Activated T-helper 17 cell treated with anti-CD3 and anti-CD28 coated beads, Interleukin-2, amount 50 U/mL, for 72 hours (primary cell): ENCODE results near the gene HYAL2. TPM values are rescaled to one million over a fixed set of nuclear protein-coding genes. Genes with fewer than 3 reads are reported as not detected.
A peak's percentile ranks its signal among the peaks of the same experiment; 100 is the strongest.

Experiments used
- ATAC-seq: fragments of 150-1000 bp; cut with Tn5 transposase; replicated peaks from 2 replicates; pipeline ENCODE4 v1.10.0; 2021; ENCODE audit warnings: mild to moderate bottlenecking, moderate library complexity
- H3K27ac Mint-ChIP-seq: one replicate; pipeline ENCODE4 v1.8.0; 2022; ENCODE audit warnings: mixed read lengths
- H3K27me3 Mint-ChIP-seq: one replicate; pipeline ENCODE4 v1.8.0; 2022; ENCODE audit warnings: mixed read lengths
- H3K36me3 Mint-ChIP-seq: one replicate; pipeline ENCODE4 v1.8.0; 2022; ENCODE audit warnings: low read depth, mild to moderate bottlenecking, mixed read lengths
- H3K4me1 Mint-ChIP-seq: one replicate; pipeline ENCODE4 v1.8.0; 2022; ENCODE audit warnings: mixed read lengths
- H3K4me3 Mint-ChIP-seq: one replicate; pipeline ENCODE4 v1.8.0; 2022; ENCODE audit warnings: mild to moderate bottlenecking, mixed read lengths
- H3K9me3 Mint-ChIP-seq: one replicate; pipeline ENCODE4 v1.8.0; 2022; ENCODE audit warnings: mixed read lengths
- total RNA-seq, 2 donors: library from RNA; stranded (reverse); gene quantifications; one replicate each; pipeline ENCODE4 v1.2.3, GENCODE V29; 2022

HYAL2 gene
- total RNA-seq, 2 donors from 2014 or later = 5.1 to 8.5 TPM

DNA sequence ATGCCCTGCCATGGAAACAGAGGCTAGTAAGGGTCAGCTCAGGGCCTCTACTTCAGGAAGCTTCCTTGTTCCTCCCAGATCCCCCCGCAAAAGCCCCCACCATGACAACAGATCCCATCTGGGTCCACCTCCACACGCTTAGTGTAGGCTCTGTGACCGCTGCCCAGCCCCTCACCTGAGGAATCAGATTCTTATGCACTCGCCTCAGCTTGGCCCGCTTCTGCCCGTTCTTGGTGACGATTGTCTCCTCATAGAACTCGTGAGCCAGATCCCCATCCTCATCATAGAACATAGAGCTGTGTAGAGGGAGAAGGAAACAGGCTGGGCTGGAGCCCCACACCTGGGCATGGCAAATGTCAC lies 3.6 kb upstream of the HYAL2 start:
- no peaks in the 10 kb centered on the region for H3K4me1 Mint-ChIP-seq
- peaks cover 42% of the 10 kb centered on the region for H3K36me3 Mint-ChIP-seq
- ATAC-seq = no peak
- peak overlapping the region; percentile 82 for H3K4me3 Mint-ChIP-seq
- no peaks in the 10 kb centered on the region for H3K27me3 Mint-ChIP-seq
- H3K27ac Mint-ChIP-seq = no peak overlapping the region
- H3K9me3 Mint-ChIP-seq = no peaks in the 10 kb centered on the region

DNA sequence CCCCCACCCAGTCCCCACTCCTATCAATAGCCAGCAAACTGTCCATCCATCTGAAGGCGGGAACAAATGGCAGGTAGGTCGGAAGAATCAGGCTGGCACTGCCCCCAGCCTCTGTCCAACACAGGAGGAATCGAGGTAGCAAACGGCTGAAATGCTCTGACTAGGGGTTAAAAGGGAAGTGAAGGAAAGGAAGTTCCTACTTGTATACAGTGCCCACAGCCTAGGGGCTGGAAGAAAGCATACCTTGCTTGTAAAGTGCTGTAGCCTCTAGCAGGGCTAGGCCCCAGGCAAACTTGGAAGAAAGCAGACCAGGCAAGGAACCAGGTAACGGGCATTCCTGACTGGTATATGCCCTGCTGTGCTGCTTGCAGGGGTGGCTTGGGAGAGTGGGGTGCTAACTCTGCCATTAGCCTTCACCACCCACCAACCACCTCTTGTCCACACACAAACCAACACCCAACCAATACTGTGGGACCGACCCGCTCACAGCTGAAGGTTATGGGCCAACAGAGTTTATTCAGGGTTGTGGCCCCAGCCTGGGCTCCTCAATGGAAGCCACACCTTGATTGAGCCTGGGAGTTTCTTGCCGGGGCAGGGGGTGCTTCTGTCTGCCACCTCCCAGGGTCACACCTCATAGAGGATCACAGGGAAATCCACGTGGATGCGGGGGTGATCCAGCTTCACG lies 3.1 kb upstream of the HYAL2 start:
- Mint-ChIP-seq H3K9me3 (no peaks in the 10 kb centered on the region), H3K27ac (no peak overlapping the region), H3K27me3 (no peaks in the 10 kb centered on the region), H3K4me1 (no peaks in the 10 kb centered on the region), H3K36me3 (peaks cover 37% of the 10 kb centered on the region), H3K4me3 (peak overlapping the region; percentile 82)
- no peak for ATAC-seq

- peaks cover 2% of the 10 kb centered on the region for H3K4me1 Mint-ChIP-seq
- no peaks in the 10 kb centered on the region for H3K9me3 Mint-ChIP-seq
- no peak for ATAC-seq
- no peak overlapping the region for H3K4me3 Mint-ChIP-seq
- H3K27ac Mint-ChIP-seq = peak overlapping the region; percentile 4
- H3K27me3 Mint-ChIP-seq = no peaks in the 10 kb centered on the region
- peaks cover 31% of the 10 kb centered on the region for H3K36me3 Mint-ChIP-seq
These were observed 2.6 kb upstream of the HYAL2 start for GRCh38 chr3:50325113-50325480.

GRCh38 chr3:50324351-50325112 lies 2.0 kb upstream of the HYAL2 start:
- Mint-ChIP-seq H3K4me3 (no peak overlapping the region), H3K9me3 (no peaks in the 10 kb centered on the region), H3K27ac (peak overlapping the region; percentile 4), H3K27me3 (no peaks in the 10 kb centered on the region), H3K36me3 (peaks cover 26% of the 10 kb centered on the region), H3K4me1 (peaks cover 6% of the 10 kb centered on the region)
- ATAC-seq = no peak

- Mint-ChIP-seq H3K27me3 (no peaks in the 10 kb centered on the region), H3K4me3 (no peak overlapping the region), H3K9me3 (no peaks in the 10 kb centered on the region), H3K4me1 (peaks cover 11% of the 10 kb centered on the region), H3K27ac (peak overlapping the region; percentile 25), H3K36me3 (peaks cover 19% of the 10 kb centered on the region)
- ATAC-seq = no peak
These were observed 1.2 kb upstream of the HYAL2 start for GRCh38 chr3:50323614-50324199.

GRCh38 chr3:50323092-50323600 lies 601 bp upstream of the HYAL2 start:
- Mint-ChIP-seq H3K27me3 (no peaks in the 10 kb centered on the region), H3K9me3 (no peaks in the 10 kb centered on the region), H3K36me3 (peaks cover 13% of the 10 kb centered on the region), H3K4me1 (peaks cover 11% of the 10 kb centered on the region), H3K27ac (peak overlapping the region; percentile 25), H3K4me3 (peak overlapping the region; percentile 88)
- no peak for ATAC-seq

- no peaks in the 10 kb centered on the region for H3K9me3 Mint-ChIP-seq
- peaks cover 11% of the 10 kb centered on the region for H3K4me1 Mint-ChIP-seq
- H3K36me3 Mint-ChIP-seq = peaks cover 11% of the 10 kb centered on the region
- no peak for ATAC-seq
- no peak overlapping the region for H3K27ac Mint-ChIP-seq
- H3K4me3 Mint-ChIP-seq = peak overlapping the region; percentile 88
- no peaks in the 10 kb centered on the region for H3K27me3 Mint-ChIP-seq
These were observed 495 bp downstream of the HYAL2 start for GRCh38 chr3:50322115-50322385.

- peak overlapping the region; percentile 88 for H3K4me3 Mint-ChIP-seq
- peak; percentile 80 for ATAC-seq
- no peaks in the 10 kb centered on the region for H3K9me3 Mint-ChIP-seq
- peaks cover 11% of the 10 kb centered on the region for H3K36me3 Mint-ChIP-seq
- H3K27me3 Mint-ChIP-seq = no peaks in the 10 kb centered on the region
- H3K27ac Mint-ChIP-seq = peak overlapping the region; percentile 88
- H3K4me1 Mint-ChIP-seq = peaks cover 16% of the 10 kb centered on the region
These were observed 1.0 kb downstream of the HYAL2 start for GRCh38 chr3:50321336-50322114.

GRCh38 chr3:50320853-50321335 lies 1.7 kb downstream of the HYAL2 start:
- no peaks in the 10 kb centered on the region for H3K9me3 Mint-ChIP-seq
- peaks cover 21% of the 10 kb centered on the region for H3K4me1 Mint-ChIP-seq

GRCh38 chr3:50319894-50320625 lies 2.5 kb downstream of the HYAL2 start:
- Mint-ChIP-seq H3K27me3 (no peaks in the 10 kb centered on the region), H3K4me1 (peaks cover 21% of the 10 kb centered on the region), H3K4me3 (peak overlapping the region; percentile 88), H3K27ac (peak overlapping the region; percentile 87), H3K36me3 (peaks cover 6% of the 10 kb centered on the region), H3K9me3 (no peaks in the 10 kb centered on the region)
- no peak for ATAC-seq

More at GRCh38 chr3:50320853-50321335, 1.7 kb downstream of the HYAL2 start:
- peak; percentile 61 for ATAC-seq
- H3K27me3 Mint-ChIP-seq = no peaks in the 10 kb centered on the region
- H3K4me3 Mint-ChIP-seq = peak overlapping the region; percentile 88
- H3K36me3 Mint-ChIP-seq = peaks cover 11% of the 10 kb centered on the region
- peak overlapping the region; percentile 87 for H3K27ac Mint-ChIP-seq

- Mint-ChIP-seq H3K27ac (no peak overlapping the region), H3K4me3 (peak overlapping the region; percentile 88), H3K36me3 (no peaks in the 10 kb centered on the region), H3K4me1 (peaks cover 21% of the 10 kb centered on the region), H3K9me3 (no peaks in the 10 kb centered on the region), H3K27me3 (no peaks in the 10 kb centered on the region)
- no peak for ATAC-seq
These were observed 3.2 kb downstream of the HYAL2 start for GRCh38 chr3:50319181-50319893.

DNA sequence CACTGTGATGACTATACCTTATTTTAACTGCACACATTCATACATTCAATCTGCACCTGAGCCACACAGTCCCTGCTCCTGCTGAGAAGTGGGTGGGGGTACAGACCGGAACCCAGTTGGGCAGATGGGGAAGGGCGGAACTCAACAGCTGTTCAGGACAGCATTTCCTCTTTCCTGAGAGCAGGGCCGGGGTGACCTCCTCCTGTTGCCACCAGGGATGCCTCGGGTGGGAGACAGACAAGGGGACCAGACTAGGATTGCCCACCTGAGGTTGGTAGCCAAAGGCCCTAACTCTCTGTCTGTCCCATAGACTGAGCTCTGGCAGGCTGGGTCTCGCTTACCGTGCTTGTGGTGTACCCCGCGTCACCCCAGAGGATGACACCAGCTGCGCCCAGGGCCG lies 3.9 kb downstream of the HYAL2 start:
- H3K27me3 Mint-ChIP-seq = no peaks in the 10 kb centered on the region
- no peak for ATAC-seq
- H3K27ac Mint-ChIP-seq = no peak overlapping the region
- no peaks in the 10 kb centered on the region for H3K9me3 Mint-ChIP-seq
- peaks cover 21% of the 10 kb centered on the region for H3K4me1 Mint-ChIP-seq
- H3K36me3 Mint-ChIP-seq = no peaks in the 10 kb centered on the region
- H3K4me3 Mint-ChIP-seq = peak overlapping the region; percentile 88

DNA sequence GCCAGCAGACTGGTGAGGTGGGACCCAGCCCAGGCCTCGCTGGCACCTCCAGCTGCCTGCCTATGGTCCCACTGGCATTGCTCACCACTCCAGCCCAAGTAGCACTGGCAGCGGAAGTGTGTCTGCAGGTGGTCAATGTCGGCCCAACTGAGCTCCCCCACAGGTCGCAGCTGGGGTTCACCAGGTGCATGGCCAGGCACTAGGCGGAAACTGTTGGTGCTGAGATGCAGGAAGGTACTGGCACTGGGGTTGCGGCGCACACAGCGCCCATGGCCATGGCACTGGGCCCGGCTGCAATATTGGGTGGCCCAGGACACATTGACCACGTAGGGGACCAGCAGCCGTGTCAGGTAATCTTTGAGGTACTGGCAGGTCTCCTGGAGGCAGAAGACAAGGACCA lies 4.4 kb downstream of the HYAL2 start:
- H3K9me3 Mint-ChIP-seq = no peaks in the 10 kb centered on the region
- H3K4me1 Mint-ChIP-seq = peaks cover 21% of the 10 kb centered on the region
- H3K27me3 Mint-ChIP-seq = no peaks in the 10 kb centered on the region
- no peak overlapping the region for H3K4me3 Mint-ChIP-seq
- no peak for ATAC-seq
- H3K36me3 Mint-ChIP-seq = no peaks in the 10 kb centered on the region
- no peak overlapping the region for H3K27ac Mint-ChIP-seq
